Skin epidermis (tissue), 12 donors: Measurements from ENCODE around the gene HMCES.
"Not testable (repeated sequence)": the region's sequence is repeated elsewhere in the genome, so short reads cannot be mapped to it uniquely, and the experiment has no call there.

Experiments used
- H3K27ac ChIP-seq, 21 experiments: fragments of 200-600 bp; sonication (generic) in 11 of 21; one replicate each; pipeline ENCODE4 v1.5.0; 2020; ENCODE audit warnings: mild to moderate bottlenecking in 3 of 21, inconsistent platforms in 2 of 21, moderate library complexity in 2 of 21
- H3K4me3 ChIP-seq, 7 experiments: fragments of 200-600 bp; sonication (generic) in 2 of 7; one replicate each; pipeline ENCODE4 v1.5.0; 2020; ENCODE audit warnings: inconsistent platforms in 2 of 7, mild to moderate bottlenecking in 2 of 7, moderate library complexity in 1 of 7

HMCES gene, protein sequence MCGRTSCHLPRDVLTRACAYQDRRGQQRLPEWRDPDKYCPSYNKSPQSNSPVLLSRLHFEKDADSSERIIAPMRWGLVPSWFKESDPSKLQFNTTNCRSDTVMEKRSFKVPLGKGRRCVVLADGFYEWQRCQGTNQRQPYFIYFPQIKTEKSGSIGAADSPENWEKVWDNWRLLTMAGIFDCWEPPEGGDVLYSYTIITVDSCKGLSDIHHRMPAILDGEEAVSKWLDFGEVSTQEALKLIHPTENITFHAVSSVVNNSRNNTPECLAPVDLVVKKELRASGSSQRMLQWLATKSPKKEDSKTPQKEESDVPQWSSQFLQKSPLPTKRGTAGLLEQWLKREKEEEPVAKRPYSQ

DNA sequence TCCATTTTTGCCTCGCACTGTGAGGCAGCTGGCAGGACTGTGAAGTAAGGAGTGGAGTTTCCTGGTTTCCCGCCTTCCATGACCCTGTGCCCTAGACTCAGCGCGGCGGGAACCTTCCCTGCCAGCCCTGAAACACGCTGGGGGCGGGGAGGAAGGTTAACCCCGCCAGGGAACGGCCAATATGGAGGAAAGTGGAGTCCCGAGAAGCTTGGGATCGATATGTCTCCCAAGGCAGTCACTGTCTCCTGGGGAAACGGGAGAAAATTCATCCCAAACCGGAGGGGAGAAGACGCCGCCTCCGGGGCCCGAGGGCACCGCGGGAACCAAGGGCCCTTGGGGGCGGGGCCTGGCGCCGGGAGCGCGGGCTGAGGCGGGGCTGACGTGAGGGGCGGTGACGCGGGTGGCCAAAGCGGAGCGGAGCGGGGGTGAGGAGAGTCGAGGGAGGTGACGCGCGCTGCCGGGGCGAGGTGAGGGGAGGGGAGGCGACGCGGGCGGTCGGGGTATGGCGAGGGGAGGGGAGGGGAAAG lies at the start of gene HMCES:
HMCES (plus strand) TSS at position 432 of the 527 bp plus-strand sequence. CDS start 863 bp downstream, outside the sequence.
- Histone ChIP-seq H3K4me3 (peak within 1 kb of the TSS; percentile 70 to 98 (median 85)), H3K27ac (peak within 1 kb of the TSS; percentile 74 to 99 (median 95))

DNA sequence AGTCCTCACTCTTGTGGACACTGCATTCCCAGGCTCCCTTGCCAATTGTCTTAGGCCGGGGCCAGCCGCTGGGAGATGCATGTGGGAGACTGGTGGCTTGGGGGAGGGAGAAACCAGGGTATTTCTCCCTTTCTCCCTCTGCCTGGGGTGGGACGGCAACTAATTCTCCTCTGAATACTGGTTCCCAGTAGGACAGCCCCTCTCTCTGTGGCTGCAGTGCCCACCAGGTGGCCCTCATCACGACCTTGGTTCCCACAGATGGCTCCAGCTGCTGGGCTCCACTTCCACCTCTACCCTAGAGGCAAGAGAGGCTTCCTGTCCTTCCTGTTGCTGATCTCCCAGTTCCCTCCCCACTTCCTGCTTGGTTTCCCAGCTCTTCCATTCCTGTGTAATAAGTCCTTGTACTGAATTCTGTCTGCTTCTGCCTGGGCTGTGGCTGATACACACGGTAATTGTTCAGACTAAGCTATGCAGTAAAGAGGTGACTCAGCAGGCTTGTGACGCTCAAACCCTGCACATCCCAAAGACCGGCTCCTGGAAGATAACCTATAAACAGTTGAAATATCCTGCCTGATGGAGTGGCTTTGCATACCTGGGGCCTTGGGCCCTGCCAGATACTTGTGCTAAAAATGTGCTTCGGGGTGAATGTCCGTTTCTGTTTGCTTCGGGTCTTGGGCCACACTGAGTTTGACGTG lies 49.6 kb upstream of the HMCES start:
- Histone ChIP-seq H3K4me3 (no peak overlapping the region), H3K27ac (peak overlapping the region; percentile 18 to 89 (median 76))

DNA sequence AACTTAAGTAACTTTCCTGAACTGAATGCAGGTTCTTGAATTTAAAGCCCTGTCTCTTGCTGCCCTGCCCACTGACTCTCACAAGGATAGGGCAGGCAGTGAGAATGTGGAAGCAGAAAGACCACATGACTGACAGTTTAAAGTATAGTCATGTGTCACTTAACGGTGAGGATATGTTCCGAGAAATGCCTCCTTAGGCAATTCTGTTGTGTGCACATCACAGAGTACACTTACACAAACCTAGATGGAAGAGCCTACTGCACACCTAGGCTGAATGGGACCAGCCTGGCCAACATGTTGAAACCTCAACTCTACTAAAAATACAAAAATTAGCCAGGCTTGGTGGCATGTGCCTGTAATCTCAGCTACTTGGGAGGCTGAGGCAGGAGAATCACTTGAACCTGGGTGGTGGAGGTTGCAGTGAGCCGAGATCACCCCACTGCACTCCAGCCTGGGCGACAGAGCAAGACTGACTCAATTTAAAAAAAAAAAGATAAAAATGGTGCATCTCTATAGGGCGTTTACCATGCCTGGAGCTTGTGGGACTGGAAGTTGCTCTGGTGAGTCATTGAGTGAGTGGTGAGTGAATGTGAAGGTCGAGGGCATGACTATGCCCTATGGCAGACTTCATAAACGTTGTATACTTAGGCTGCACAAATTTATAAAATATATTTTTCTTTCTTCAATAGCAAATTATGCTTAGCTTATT lies 48.2 kb upstream of the HMCES start:
- no peak overlapping the region for H3K4me3 ChIP-seq
- H3K27ac ChIP-seq = peak overlapping the region in 19 of 21 experiments; percentile 20 to 89 (median 76)

DNA sequence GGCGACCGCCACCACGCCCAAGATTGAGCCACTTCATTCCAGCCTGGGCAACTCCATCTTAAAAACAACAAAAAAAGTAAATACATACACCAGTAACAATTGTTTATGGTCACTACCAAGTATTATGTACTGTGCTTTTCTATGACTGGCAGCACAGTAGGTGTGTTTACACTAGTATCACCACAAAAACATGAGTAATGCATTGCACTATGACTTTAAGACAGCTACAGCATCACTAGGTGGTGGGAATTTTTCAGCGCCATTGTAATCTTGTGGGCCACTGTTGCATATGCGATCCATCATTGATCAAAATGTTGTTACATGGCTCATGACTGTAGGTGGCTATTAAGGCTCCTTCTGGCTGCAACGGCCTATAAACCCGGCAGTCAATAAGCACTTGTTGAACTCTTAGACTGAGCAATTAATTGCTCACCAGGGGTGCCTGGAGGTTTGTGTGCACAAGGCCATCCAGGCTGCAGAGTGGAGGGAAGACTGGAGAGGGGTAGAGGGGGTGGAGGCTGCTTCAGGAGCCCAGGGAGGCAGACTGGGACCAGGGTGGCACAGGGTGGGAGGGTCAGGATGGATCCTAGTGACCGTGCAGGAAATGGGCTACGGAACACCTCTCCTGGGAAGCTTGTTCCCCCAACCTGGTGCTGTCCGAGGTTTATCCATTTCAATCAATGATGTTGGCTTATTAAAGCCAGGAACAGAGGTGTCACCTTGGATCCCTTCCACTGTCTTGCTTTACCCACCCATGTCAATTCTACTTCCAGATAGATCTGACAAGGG lies 47.1 kb upstream of the HMCES start:
- Histone ChIP-seq H3K27ac (peak overlapping the region in 17 of 21 experiments; percentile 0 to 89 (median 67)), H3K4me3 (no peak overlapping the region)

DNA sequence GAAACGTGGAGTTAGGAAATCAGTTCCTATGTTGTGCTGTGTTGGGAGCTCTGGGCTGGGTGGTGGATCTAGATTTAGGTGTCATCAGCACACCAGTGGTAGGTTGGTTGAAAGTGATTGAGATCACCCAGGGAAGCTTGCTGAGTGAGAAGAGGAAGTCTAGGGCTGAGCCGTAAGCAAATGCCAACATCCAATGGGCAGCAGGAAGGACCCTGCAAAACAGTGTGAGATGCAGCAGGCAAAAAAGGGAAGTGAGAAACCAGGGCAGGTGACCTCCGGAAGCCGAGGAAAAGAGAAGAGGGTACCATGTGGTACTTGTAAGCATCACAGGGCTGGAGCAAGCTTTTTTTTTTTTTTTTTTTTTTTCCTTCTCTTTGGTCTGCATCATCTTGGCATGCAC lies 45.1 kb upstream of the HMCES start:
- Histone ChIP-seq H3K4me3 (no peak overlapping the region), H3K27ac (peak overlapping the region in 12 of 21 experiments; percentile 1 to 85 (median 68))

DNA sequence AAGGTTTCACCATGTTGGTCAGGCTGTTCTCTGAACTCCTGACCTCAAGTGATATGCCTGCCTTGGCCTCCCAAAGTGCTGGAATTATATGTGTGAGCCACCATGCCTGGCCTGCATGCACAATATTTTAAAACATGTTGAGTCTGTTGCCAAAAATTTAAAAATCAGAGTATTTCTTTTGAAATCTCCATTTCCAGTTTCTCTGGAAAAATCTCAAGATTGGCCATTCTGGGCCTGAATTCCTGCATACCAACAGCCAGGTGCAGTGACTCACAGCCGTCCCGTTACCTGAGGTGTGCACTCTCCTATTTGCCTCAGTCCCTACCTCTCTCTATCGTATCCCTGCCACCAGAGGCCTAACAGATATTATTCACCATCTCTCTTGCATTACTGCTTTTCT lies 44.2 kb upstream of the HMCES start:
- Histone ChIP-seq H3K4me3 (no peak overlapping the region), H3K27ac (peak overlapping the region in 12 of 21 experiments; percentile 19 to 82 (median 58))

DNA sequence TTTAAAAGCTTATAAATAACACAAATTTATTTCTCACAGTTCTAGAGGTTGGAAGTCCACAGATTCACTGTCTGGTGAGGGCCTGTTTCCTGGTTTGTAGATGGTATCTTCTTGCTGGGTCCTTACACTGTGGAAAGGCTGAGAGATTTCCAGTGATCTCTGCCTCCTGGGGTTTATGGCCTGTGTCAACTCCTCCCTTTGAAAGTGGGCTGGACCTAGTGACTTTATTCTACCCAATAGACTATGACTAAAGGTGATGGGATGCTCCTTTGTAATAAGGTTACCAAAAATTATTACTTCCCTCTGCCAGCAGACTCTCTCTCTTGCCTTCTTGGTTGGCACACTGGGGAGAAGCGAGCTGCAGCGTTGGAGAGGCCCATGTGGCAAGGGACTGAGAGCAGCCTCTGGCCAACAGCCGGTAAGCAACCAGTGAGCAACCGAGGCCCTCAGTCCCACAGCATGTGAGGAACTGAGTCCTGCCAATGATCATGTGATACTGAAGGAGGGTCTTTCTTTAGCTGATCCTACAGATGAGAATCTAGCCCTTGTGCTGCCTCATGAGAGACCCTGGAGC lies 43.2 kb upstream of the HMCES start:
- H3K27ac ChIP-seq = peak overlapping the region in 9 of 21 experiments; percentile 12 to 82 (median 58)

DNA sequence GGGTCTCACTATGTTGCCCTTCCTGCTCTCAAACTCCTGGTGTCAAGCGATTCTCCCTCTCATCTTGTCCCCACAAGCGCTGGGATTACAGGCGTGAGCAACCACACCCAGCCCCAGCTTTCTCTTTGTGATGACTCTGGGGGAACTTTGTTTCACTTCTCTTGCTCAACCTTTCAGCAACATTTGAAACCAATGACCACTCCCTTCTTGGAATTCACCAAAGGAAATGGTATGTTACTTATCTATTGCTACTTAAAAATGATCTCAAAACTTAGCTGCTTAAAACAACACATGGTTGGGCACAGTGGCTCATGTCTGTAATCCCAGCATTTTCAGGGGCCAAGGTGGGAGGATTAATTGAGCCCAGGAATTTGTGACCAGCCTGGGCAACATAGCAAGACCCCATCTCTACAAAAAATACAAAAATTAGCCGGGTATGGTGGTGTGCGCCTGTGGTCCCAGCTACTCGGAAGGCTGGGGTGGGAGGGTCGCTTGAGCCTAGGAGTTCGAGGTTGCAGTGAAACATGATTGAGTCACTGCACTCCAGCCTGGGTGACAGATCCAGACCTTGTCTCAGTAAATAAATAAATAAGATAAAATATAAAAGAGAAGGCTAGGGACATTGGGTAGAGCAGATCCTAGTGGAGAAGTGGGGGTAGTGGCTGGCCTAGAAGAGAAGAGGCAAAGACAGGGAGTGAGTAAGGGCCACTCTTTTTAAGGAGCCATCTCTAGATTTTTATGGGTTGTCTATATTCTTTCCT lies 39.5 kb upstream of the HMCES start:
- Histone ChIP-seq H3K27ac (peak overlapping the region in 20 of 21 experiments; percentile 39 to 84 (median 70)), H3K4me3 (no peak overlapping the region)

More for the DNA sequence above, 43.2 kb upstream of the HMCES start:
- H3K4me3 ChIP-seq = no peak overlapping the region

DNA sequence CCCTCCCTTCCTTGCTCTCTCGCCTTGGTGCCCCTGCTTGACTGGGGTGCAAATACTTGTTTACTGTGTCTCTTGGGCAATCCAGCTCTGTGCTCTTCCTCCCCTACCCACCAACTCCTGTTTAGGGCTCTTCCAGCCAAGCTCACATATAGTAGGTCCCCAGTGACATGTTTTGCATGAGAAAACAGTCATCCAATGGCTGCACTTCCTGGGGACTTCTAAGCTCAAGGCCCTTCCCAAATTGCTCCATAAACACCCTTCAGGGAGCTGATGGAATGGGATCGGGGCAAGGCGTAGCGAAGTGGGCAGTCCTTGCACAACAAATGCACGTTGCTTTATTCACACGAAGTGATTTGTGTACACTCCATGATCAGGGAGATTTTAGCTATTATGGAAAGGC lies 38.7 kb upstream of the HMCES start:
- Histone ChIP-seq H3K27ac (peak overlapping the region in 19 of 21 experiments; percentile 26 to 84 (median 69)), H3K4me3 (no peak overlapping the region)

DNA sequence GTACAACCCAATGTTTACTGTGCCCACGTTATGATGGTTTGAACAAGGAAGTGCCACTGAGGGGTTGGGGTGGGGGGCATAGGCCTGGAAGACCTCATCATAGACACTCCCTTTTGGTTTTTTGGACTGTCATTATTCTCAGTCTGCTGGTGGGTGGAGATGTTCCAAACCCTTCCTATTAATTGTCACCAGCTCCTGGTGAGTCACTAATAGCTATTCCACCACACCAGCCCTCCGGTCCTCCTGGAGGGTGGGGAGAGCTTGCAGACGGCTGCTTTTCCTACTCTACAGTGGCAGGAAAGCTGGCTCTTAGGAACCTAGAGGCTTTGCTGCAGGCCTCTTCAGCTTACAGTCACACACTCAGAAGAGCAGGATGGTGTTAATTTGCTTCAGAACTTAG lies 38.2 kb upstream of the HMCES start:
- Histone ChIP-seq H3K27ac (peak overlapping the region in 19 of 21 experiments; percentile 1 to 84 (median 69)), H3K4me3 (no peak overlapping the region)

DNA sequence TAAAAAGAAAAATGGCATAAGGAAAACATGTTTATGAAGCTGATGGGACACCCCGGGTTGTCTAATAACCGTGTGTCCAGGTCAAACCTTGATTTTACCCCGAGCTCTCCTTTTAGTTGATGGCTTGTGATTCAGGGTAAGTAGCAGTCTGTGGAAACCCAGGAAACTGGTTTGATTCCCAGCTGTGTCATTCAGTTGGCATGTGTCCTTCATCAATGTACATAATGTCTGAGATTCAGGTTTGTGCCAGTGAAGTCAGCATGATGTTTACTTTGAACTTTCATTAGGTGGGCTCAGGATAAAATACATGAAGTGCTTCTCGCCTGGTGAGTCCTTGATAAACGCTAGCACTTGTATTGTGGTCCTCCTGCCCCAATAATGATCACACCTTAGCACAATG lies 33.5 kb upstream of the HMCES start:
- H3K4me3 ChIP-seq = no peak overlapping the region
- peak overlapping the region in 15 of 21 experiments; percentile 12 to 74 (median 57) for H3K27ac ChIP-seq

DNA sequence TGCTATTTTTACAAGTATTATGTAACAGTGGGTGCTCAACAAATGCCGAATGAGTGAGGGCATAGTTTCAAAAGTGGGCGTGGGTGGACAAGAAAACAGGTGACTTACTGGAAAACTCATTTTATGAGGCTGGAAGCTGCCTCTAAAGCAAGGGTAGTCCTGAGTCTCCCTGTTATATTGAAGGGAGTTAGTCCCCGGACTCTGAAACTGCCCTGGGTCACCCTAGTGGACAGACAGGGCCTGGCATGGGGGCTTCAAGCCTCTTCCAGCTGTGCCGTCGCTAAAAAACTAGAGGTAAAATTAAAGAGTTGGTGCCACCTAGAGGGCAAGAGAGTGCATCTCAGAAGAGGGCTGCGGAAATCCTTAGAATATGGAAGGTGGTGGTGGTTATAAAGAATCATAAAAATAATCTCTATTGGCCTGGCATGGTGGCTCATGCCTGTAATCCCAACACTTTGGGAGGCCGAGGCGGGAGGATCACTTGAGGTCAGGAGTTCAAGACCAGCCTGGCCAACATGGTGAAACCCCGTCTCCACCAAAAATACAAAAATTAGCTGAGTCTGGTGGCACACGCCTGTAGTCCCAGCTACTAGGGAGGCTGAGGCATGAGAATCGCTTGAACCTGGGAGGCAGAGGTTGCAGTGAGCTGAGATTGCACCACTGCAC lies 32.9 kb upstream of the HMCES start:
- H3K27ac ChIP-seq = peak overlapping the region in 15 of 21 experiments; percentile 12 to 74 (median 57)
- H3K4me3 ChIP-seq = not testable (repeated sequence)

DNA sequence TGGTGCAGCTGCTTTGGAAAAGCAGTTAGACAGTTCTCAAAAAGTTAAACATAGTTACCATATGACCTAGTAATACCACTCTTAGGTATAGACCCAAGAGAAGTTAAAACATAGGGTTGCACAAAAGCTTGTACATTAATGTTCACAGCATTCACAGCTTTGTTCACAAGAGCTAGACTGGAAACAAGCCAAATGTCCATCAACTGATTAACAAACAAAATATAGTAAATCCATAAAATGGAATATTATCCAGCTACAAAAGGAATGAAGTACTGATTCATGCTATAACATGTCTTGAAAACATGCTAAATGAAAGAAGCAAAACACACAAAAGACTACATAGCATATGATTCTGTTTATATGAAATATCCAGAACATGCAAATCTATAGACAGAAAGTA lies 32.0 kb upstream of the HMCES start:
- H3K27ac ChIP-seq = no peak overlapping the region
- no peak overlapping the region for H3K4me3 ChIP-seq

DNA sequence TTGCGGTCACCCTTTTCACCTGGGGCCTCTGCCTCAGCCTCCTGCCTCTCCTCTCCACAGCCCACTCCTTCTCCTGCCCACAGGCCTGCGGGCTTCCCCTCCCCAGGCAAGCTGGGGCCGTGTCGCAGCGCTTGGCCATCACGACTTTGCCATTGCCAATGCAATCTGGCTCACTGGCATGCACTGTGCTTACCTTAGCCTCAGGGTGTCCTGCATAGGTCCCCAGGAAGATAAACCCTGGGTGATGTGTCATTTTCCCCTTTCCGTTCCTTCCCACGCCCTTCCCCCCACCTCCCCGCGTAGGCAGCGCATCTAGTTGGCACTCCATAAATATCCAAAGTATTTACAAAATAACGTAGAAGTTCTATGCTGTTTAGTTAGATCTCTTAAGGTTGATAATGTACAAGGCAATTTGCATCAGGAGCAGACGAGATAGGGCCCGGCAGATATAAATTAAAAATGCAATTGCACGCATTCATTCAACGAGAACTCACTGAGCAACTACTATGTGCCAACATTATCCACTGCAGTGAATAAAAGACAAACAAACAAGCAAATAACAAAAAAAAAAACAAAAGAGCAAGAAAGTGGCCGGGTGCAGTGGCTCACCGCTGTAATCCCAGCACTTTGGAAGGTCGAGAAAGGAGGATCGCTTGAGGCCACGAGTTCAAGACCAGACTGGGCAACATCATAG lies 30.2 kb upstream of the HMCES start:
- peak overlapping the region; percentile 62 to 99 (median 79) for H3K4me3 ChIP-seq
- peak overlapping the region in 18 of 21 experiments; percentile 81 to 100 (median 95) for H3K27ac ChIP-seq

DNA sequence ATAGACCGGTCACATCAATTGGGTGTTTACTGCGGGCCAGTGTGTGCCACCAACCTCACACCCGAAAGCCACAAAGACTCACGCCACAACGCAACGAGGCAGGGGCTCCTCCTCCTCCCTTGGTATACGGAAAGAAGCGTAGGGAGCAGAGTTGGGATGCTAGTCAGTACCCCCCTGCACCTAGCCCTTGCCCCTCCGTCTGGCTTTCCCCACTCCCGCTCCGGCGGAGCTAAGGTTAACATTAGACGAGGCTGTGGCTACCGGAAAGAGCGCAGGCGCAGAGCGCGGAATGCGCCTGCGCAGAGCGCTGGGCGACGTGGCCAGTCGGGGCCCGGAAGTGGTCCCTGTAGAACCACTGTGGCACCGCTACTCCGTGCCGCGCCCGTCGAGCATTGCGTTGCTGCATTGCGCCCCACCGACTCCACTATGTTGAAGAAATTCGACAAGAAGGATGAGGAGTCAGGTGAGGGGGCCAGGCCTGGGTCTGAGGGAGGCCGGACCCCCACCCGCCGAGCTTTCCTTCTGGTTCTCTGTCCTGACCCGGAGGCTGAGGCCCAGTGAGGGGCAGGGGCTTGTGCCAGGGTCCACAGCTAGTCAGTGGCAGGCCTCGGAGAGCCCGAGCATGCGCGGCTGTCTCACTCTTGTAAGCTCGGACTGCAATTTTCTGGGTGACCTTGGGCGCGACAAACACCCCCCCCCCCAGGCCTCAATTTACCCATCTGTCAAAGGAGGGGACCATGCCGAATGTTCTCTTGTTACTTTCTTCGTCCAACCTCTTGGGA lies 29.2 kb upstream of the HMCES start, which contains the start of gene COPG1:
COPG1 (plus strand) TSS at position 323 of the 782 bp plus-strand sequence; CDS start at position 427, 104 bp downstream.
- H3K4me3 ChIP-seq = peak within 1 kb of the TSS; percentile 62 to 99 (median 79)
- peak within 1 kb of the TSS; percentile 81 to 100 (median 95) for H3K27ac ChIP-seq

DNA sequence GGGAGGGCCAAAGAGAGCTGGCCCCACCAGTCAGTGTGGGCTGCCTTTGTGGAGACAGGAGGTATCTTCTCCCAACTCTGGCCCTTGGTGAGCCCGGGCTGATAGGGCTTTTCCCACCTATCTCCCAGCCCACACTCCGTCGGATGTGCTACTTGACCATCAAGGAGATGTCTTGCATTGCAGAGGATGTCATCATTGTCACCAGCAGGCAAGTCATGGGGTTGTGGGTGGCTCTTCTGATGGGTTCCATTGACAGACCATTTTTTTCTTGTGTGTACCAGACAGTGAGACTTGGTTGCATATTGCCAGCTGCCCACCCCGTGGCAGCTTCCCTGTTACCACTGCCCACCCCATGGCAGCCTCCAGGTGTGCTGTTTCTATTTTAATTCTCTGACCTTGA lies 25.9 kb upstream of the HMCES start:
- Histone ChIP-seq H3K4me3 (no peak overlapping the region), H3K27ac (peak overlapping the region in 1 of 21 experiments; percentile 3)
